Inferior parietal cortex (tissue), 1 donor: ENCODE data around the gene ARHGEF11.

Source experiments
- DNase-seq: peaks from one replicate; pipeline ENCODE4 v3.0.0-alpha.2; 2016; ENCODE audit errors: extremely low spot score

Gene ARHGEF11

GRCh38 chr1:156951371-156951770, 94.2 kb downstream of the ARHGEF11 start:
- no peak for DNase-seq

GRCh38 chr1:156949127-156949526, 96.4 kb downstream of the ARHGEF11 start:
- no peak for DNase-seq

- no peak for DNase-seq
These were observed 96.8 kb downstream of the ARHGEF11 start for GRCh38 chr1:156948708-156949107.

- no peak for DNase-seq
These were observed 97.6 kb downstream of the ARHGEF11 start for GRCh38 chr1:156947818-156948525.

GRCh38 chr1:156947127-156947526, 98.4 kb downstream of the ARHGEF11 start:
- no peak for DNase-seq

GRCh38 chr1:156945881-156946661, 99.5 kb downstream of the ARHGEF11 start:
- peak; percentile 32 for DNase-seq

- DNase-seq: no peak
These were observed 100.7 kb downstream of the ARHGEF11 start for GRCh38 chr1:156944848-156945247.

- no peak for DNase-seq
These were observed 101.3 kb downstream of the ARHGEF11 start for GRCh38 chr1:156944268-156944667.

GRCh38 chr1:156943756-156944155, 101.8 kb downstream of the ARHGEF11 start:
- no peak for DNase-seq

GRCh38 chr1:156942576-156942975, 103.0 kb downstream of the ARHGEF11 start:
- no peak for DNase-seq

- no peak for DNase-seq
These were observed 103.4 kb downstream of the ARHGEF11 start for GRCh38 chr1:156942176-156942575.

GRCh38 chr1:156941675-156942074, 103.9 kb downstream of the ARHGEF11 start:
- no peak for DNase-seq

GRCh38 chr1:156939786-156940334, 105.7 kb downstream of the ARHGEF11 start:
- no peak for DNase-seq

GRCh38 chr1:156938813-156939212, 106.7 kb downstream of the ARHGEF11 start:
- DNase-seq: no peak

GRCh38 chr1:156937883-156938282, 107.7 kb downstream of the ARHGEF11 start:
- no peak for DNase-seq

- no peak for DNase-seq
These were observed 108.8 kb downstream of the ARHGEF11 start for GRCh38 chr1:156936721-156937220.

GRCh38 chr1:156936191-156936590, 109.4 kb downstream of the ARHGEF11 start:
- DNase-seq: no peak

- DNase-seq: no peak
These were observed 109.9 kb downstream of the ARHGEF11 start for GRCh38 chr1:156935505-156936128.

GRCh38 chr1:156933136-156933535, 112.4 kb downstream of the ARHGEF11 start:
- DNase-seq: no peak

GRCh38 chr1:156931974-156932710, 113.4 kb downstream of the ARHGEF11 start:
- DNase-seq: no peak

- DNase-seq: no peak
These were observed 114.2 kb downstream of the ARHGEF11 start for GRCh38 chr1:156931211-156931952.
